GM21619 (cell line): ENCODE results near the gene TPH2.
A peak's percentile ranks its signal among the peaks of the same experiment; 100 is the strongest.

Source experiments
- ATAC-seq: cut with Tn5 transposase; IDR thresholded peaks from one replicate; pipeline ENCODE4 v1.9.1; 2021; ENCODE audit not compliant: unreplicated experiment

Gene TPH2

GRCh38 chr12:71958457-71958856 lies 19.8 kb downstream of the TPH2 start:
- ATAC-seq, result no peak

- no peak for ATAC-seq
Measured at GRCh38 chr12:71958993-71959578, 20.4 kb downstream of the TPH2 start.

- no peak for ATAC-seq
Measured at GRCh38 chr12:71967211-71967610, 28.6 kb downstream of the TPH2 start.

GRCh38 chr12:71969330-71969729 lies 30.7 kb downstream of the TPH2 start:
- no peak for ATAC-seq

- ATAC-seq, result no peak
Measured at GRCh38 chr12:71970031-71970430, 31.4 kb downstream of the TPH2 start.

- ATAC-seq, result no peak
Measured at GRCh38 chr12:71972441-71973074, 33.9 kb downstream of the TPH2 start.

- ATAC-seq, result no peak
Measured at GRCh38 chr12:71973687-71974086, 35.0 kb downstream of the TPH2 start.

GRCh38 chr12:71980538-71980937 lies 41.9 kb downstream of the TPH2 start:
- no peak for ATAC-seq

- no peak for ATAC-seq
Measured at GRCh38 chr12:71981149-71981548, 42.5 kb downstream of the TPH2 start.

- ATAC-seq, result no peak
Measured at GRCh38 chr12:71994715-71995114, 56.1 kb downstream of the TPH2 start.

GRCh38 chr12:71999795-72000194 lies 61.1 kb downstream of the TPH2 start:
- ATAC-seq, result no peak

GRCh38 chr12:72000969-72001648 lies 62.5 kb downstream of the TPH2 start:
- ATAC-seq, result no peak

GRCh38 chr12:72006766-72007165 lies 68.1 kb downstream of the TPH2 start:
- ATAC-seq, result no peak

GRCh38 chr12:72010356-72010755 lies 71.7 kb downstream of the TPH2 start:
- ATAC-seq, result no peak

- no peak for ATAC-seq
Measured at GRCh38 chr12:72011374-72011773, 72.7 kb downstream of the TPH2 start.

- no peak for ATAC-seq
Measured at GRCh38 chr12:72012874-72013273, 74.2 kb downstream of the TPH2 start.

GRCh38 chr12:72015895-72016294 lies 77.2 kb downstream of the TPH2 start:
- no peak for ATAC-seq

- ATAC-seq, result peak; percentile 99
Measured at GRCh38 chr12:72017054-72017651, 78.5 kb downstream of the TPH2 start.

- ATAC-seq, result no peak
Measured at GRCh38 chr12:72018036-72018435, 79.4 kb downstream of the TPH2 start.

GRCh38 chr12:72024613-72025012 lies 86.0 kb downstream of the TPH2 start:
- ATAC-seq, result no peak

GRCh38 chr12:72025524-72025923 lies 86.9 kb downstream of the TPH2 start:
- no peak for ATAC-seq

- no peak for ATAC-seq
Measured at GRCh38 chr12:72028966-72029365, 90.3 kb downstream of the TPH2 start.
